ENCODE measurements around the gene SAA2. TPM values are rescaled to one million over a fixed set of nuclear protein-coding genes. Genes with fewer than 3 reads are reported as not detected.

SAA2 gene
- total RNA-seq, 4 donors from 2014 or later: 6.6 TPM; not detected in 3

GRCh38 chr11:18245396-18245795, 3.1 kb downstream of the SAA2 start:
- Histone ChIP-seq H3K9me3 (no peaks in the 10 kb centered on the region), H3K4me1 (no peaks in the 10 kb centered on the region), H3K36me3 (no peaks in the 10 kb centered on the region), H3K4me3 (replicated peaks in 1 of 3) (no peak overlapping the region), H3K27me3 (no peaks in the 10 kb centered on the region), H3K27ac (no peak overlapping the region)
- WGBS, 2 donors: 62 to 63% methylated on average over 6 of the region's 6 CpGs
- DNase-seq: no peak
- intact Hi-C loops (cut with DNase I): no loop called here
- TF ChIP-seq POLR2A (IDR thresholded peaks at IDR 0.05) (no peak), CTCF (IDR thresholded peaks at IDR 0.05) (no peak)

GRCh38 chr11:18243783-18244362, 4.6 kb downstream of the SAA2 start:
- TF ChIP-seq POLR2A (IDR thresholded peaks at IDR 0.05) (no peak), CTCF (IDR thresholded peaks at IDR 0.05) (peak in 5 of 6 experiments; percentile 30 to 67 (median 51))
- H3K27me3 ChIP-seq: no peaks in the 10 kb centered on the region
- H3K36me3 ChIP-seq: no peaks in the 10 kb centered on the region
- DNase-seq: peak; percentile 13 to 27
- H3K27ac ChIP-seq: no peak overlapping the region
- intact Hi-C loops (cut with DNase I): loop anchor here (5.0 kb wide), 1 partner anchor 488 kb away; no protein-coding TSS in a partner anchor
- 0% methylated on average over 1 of the region's 1 CpG for WGBS, 2 donors
- no peak overlapping the region for H3K4me3 ChIP-seq (replicated peaks in 1 of 3)
- H3K4me1 ChIP-seq: no peaks in the 10 kb centered on the region
- H3K9me3 ChIP-seq: no peaks in the 10 kb centered on the region

GRCh38 chr11:18239655-18240054, 8.8 kb downstream of the SAA2 start:
- 92% methylated on average over 1 of the region's 1 CpG for WGBS, 2 donors
- intact Hi-C loops (cut with DNase I): loop anchor here (5.0 kb wide), 1 partner anchor 493 kb away; no protein-coding TSS in a partner anchor

GRCh38 chr11:18236664-18237356, 11.7 kb downstream of the SAA2 start, which contains the start of gene SAA4:
SAA4 (minus strand) TSS chr11:18236802; CDS start chr11:18235926, 876 bp downstream.
- TF ChIP-seq CTCF (IDR thresholded peaks at IDR 0.05): no peak
- no peak for TF ChIP-seq POLR2A (IDR thresholded peaks at IDR 0.05)
- H3K4me3 ChIP-seq (replicated peaks in 1 of 3): no peak within 1 kb of the TSS
- DNase-seq: no peak
- no peaks in the 10 kb centered on the region for H3K4me1 ChIP-seq
- 79 to 89% methylated on average over 2 of the region's 2 CpGs for WGBS, 2 donors
- H3K27me3 ChIP-seq: no peaks in the 10 kb centered on the region
- intact Hi-C loops (cut with DNase I): no loop called here
- H3K9me3 ChIP-seq: no peaks in the 10 kb centered on the region
- H3K36me3 ChIP-seq: no peaks in the 10 kb centered on the region
- no peak within 1 kb of the TSS for H3K27ac ChIP-seq

More at GRCh38 chr11:18239655-18240054, 8.8 kb downstream of the SAA2 start:
- Histone ChIP-seq H3K4me1 (no peaks in the 10 kb centered on the region), H3K27ac (no peak overlapping the region), H3K27me3 (no peaks in the 10 kb centered on the region), H3K9me3 (no peaks in the 10 kb centered on the region), H3K36me3 (no peaks in the 10 kb centered on the region), H3K4me3 (replicated peaks in 1 of 3) (no peak overlapping the region)
- TF ChIP-seq CTCF (IDR thresholded peaks at IDR 0.05): no peak
- no peak for TF ChIP-seq POLR2A (IDR thresholded peaks at IDR 0.05)
- DNase-seq: no peak

All from thyroid gland (tissue), 4 donors.